ENCODE results near the gene TMEM184A.

The TMEM184A gene

DNA sequence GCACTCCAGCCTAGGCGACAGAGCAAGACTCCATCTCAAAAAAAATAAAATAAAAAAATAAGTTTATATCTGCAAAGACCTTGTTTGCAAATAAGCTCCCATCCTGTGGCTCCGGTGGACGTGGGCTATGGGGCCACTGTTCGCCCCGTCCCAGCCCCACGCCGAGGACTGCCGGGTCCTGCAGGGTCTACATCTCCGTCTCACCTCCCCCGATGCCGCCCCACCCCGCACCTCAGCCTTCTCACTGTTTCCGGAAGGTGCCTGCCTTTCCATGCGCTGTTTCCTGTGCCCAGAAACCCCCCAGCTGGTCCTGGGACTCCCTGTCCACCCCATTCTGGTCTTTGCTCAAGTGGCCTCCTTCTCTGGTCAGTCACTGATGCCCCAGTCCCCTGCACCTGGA is 46.8 kb downstream of the TMEM184A start:
- in situ Hi-C loops (cut with HindIII; ENCODE audit: low sequenced_read_pairs) = no loop called here

DNA sequence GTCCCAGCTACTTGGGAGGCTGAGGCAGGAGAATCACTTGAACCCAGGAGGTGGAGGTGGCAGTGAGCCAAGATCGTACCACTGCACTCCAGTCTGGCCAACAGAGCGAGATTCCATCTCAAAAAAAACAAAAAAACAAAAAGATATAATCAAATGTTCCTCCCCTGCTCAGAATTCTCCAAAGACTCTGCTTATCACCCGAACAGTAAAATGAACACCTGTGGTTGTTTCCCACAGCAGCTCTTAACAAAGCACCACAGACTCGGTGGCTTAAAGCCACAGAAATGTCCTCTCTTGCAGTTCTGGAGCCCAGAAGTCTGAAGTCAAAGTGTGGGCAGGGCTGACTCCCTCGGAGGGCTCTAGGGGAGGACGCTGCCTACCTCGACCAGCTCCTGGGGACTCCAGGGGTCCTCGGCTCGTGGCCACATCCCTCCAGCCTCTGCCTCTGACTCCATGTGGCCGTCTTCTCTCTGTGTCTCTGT is 47.7 kb downstream of the TMEM184A start:
- in situ Hi-C loops (cut with HindIII; ENCODE audit: low sequenced_read_pairs) = no loop called here

DNA sequence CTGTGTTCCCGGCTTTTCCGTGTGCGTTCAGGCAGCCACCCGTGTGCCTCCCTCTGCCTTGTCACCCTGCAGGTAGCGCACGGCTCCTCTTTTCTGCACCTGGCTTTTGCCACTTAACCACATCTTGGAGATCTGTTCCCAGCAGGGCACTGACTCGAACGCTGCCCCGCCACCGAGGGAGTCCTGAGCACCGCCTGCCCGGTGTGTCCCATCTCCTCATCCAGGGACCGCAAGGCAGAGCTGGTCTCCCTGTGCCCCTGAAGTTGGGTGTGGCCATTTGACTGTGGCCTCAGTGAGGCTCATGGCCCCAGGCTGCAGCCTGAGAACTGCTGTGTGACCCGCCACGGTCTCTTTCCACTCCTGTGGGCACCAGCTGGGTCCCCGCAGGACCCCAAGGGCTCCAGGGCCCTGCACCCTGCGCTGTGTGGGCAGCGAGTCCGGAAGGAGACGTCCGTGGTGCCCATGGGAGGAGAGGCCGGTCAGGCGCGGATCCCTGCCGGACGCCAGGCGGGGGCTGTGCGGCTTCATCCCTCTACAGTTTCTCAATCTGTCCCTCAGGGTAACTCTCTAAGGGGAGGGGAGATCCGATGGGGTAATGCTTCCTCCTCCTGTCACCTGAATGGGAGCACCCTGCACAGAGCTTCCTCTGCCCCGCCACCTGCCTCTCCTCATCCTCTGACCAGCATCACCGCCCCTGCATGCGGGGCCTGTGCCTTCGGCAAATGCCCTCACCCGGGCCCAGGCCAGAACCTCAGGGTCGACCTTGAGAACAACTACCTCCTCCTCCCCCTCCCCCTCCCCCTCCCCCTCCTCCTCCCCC is 50.1 kb downstream of the TMEM184A start:
- in situ Hi-C loops (cut with HindIII; ENCODE audit: low sequenced_read_pairs) = no loop called here

DNA sequence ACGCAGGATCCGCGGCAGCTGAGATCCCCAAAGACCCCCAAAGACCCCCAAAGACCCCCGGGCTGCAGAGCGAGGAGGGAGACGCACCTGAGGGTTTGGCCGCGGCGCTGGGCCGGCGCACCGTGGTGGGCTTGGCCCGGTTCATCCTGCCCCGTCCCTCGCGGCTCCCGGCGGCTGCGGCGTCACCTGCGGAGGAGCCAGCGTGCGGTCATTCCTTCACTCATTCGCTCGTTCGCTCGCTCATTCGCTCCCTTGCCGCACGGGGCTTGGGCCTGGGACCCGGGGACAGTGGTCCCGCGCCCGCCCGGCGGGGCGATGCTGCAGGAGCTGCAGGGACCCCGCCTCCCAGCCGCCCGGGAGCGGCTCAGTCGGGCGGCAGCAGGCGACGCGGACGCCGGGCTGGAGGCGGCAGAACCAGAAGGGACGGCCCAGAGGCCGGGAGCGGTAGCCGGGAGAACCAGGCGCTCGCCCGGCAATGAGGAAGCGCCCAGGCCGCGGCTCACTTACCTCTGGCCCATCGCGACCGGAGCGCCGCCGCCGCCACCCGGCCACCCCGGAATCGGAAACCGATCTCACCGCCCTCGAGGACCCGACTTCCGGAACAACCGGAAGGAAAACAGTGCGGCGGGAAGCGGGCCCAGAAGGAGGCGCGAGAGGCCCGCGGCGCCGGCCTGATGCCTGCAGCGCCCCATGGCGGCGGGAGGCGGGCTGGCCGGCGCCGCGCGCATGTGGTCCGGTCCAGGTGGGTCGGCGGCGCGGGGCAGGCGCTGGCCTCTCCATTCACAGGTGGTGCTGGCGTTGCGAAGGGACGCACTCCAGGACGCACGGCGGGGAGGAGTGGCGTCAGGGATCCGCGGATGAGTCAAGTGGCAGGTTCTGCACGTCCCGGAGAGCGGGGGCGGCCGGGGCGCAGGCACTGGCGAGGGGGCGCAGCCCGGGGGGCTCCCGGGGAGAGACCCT is 51.9 kb downstream of the TMEM184A start, which contains the start of gene INTS1:
Gene INTS1, minus strand, starts transcription at position 574 of the 960 bp plus-strand sequence. Its CDS starts 429 bp downstream, at position 145.
- in situ Hi-C loops (cut with HindIII; ENCODE audit: low sequenced_read_pairs) = no loop called here

DNA sequence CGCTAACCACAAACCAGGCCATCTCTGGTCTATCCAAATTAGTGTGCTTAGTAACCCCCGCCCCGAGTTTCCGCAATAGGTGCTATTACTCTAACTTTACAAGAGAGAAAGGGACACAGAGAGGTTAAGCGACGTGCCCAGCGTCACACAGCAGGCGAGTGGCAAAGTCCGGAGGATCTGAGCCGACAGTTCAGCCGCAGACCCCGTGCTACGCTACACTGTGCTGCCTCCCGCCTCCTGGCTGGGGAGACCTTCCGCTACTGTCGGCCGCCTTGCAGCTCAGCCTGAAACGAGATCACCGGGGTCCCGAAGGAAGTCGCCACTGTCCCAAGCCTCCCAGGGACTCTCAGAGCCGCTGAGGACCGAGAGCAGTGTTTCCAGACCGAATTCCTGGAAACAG is 52.6 kb downstream of the TMEM184A start:
- in situ Hi-C loops (cut with HindIII; ENCODE audit: low sequenced_read_pairs) = no loop called here

DNA sequence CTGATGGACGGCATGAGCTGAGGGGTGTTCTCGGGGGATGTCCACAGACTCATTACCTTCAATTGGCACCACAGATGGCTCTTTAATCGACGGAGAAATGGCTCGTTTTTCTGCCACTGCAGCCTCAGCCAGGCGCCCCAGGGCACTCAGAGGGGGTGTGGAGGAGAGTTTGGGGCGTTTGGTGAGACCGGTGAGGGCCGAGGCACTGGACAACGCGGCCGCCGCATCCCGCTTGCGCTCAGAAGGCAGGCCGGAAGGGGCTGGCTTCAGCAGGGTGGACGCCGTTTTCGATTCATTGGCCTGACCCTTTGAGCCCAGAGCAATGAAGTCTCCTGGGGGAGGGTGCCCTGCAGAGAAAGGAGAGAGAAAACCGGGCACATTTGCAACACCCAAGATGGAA is 53.2 kb downstream of the TMEM184A start:
- in situ Hi-C loops (cut with HindIII; ENCODE audit: low sequenced_read_pairs) = no loop called here

DNA sequence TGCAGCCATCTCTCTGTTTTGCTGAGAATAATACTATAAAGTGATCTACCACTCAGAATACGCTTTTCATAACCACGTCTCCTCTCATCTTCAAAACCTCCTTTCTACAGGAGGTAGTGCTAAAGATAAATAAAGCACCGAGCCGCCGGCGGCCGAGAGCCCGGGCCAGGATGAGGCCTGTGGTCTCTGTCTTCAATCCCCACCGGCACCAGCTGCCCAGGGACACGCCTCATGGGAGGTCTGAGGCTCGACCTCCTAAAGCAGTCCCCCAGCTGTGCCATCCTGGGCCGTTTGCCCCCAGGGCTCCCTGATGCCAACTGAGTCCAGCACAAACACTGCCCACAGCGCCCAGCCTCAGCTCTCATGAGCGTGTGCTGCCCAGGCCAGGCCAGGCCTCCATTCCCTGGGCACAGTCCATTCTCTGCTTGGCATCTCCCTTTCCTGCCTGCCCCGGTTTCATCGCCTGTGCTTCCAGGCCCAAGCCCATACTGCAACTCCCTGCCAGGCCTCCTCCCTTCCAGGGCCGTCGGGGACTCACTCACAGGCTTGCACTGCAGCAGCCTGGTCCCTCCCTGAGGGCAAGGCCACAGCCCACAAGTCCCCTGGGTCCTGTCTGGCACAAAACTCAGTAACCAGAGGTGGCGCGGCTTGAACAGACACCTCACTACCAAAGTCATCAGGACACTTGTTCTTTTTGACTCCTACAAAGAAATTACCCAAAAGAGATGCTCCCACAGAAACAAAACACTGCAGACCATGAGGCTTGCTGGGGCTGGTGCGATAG is 54.3 kb downstream of the TMEM184A start:
- in situ Hi-C loops (cut with HindIII; ENCODE audit: low sequenced_read_pairs) = no loop called here

DNA sequence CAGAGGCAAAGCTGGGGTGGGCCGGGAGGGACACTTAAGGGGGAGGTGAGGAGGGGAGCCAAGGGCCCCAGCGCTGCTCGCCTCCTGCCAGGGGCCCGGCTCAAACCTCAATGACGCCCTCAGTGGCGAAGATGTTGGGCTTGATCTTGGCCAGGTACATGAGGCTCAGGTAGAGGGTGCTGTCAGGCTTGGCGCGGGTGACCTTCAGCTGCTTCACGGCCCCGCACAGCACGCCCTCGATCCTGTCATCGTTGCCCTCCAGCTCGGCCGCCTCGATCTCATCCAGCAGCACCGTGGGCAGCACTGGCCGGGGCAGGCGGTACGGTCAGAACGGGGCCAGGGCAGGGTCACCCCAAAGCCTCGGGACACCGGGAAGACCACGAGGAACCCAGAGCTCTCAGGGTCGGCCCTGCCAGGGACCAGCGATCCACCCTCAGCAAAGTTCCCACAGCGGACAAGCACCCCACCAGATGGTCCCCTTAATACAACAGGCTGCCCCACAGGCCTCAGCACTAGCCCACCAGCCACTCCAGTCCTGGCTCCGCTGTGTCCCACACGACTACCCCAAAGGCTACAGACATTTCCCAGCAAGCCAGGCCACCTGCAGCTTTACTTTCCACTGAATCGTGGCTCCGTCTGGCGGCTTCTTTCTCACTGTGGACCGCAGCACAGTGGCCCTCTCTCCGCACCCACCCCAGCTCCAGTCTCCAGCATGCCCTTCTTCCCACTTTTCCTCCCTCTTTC is 55.8 kb downstream of the TMEM184A start:
- in situ Hi-C loops (cut with HindIII; ENCODE audit: low sequenced_read_pairs) = no loop called here

DNA sequence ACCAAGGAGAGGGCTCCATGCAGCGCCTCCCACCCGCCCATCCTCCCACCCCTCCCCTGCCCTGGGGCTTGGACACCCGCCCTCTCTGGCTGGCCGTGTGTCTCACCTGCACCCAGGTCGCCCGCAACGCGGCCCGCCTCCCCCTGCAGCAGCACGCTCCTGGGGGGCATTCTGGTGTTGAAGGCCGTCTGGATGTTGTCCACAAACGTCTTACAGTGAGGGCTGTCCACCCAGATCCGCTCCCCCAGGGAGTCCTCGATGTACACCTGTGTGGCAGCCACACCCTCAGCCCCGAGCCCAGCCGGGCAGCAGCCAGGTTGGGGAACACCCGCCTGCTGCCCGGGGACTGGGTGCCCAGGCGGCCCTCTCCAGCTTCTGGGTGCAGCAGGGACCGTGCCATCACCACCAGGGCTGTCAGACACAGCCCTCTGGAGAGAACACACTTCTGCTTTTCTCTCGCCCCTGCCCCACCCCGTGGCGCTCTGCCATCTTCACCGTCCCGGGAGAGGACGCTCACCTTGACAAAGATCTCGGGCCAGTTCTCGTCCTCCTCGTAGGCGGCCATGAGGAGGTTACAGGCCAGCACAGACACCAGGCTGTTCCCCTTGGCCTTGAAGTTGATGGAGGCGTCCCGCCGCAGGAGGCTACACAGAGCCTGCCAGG is 56.5 kb downstream of the TMEM184A start:
- in situ Hi-C loops (cut with HindIII; ENCODE audit: low sequenced_read_pairs) = no loop called here

DNA sequence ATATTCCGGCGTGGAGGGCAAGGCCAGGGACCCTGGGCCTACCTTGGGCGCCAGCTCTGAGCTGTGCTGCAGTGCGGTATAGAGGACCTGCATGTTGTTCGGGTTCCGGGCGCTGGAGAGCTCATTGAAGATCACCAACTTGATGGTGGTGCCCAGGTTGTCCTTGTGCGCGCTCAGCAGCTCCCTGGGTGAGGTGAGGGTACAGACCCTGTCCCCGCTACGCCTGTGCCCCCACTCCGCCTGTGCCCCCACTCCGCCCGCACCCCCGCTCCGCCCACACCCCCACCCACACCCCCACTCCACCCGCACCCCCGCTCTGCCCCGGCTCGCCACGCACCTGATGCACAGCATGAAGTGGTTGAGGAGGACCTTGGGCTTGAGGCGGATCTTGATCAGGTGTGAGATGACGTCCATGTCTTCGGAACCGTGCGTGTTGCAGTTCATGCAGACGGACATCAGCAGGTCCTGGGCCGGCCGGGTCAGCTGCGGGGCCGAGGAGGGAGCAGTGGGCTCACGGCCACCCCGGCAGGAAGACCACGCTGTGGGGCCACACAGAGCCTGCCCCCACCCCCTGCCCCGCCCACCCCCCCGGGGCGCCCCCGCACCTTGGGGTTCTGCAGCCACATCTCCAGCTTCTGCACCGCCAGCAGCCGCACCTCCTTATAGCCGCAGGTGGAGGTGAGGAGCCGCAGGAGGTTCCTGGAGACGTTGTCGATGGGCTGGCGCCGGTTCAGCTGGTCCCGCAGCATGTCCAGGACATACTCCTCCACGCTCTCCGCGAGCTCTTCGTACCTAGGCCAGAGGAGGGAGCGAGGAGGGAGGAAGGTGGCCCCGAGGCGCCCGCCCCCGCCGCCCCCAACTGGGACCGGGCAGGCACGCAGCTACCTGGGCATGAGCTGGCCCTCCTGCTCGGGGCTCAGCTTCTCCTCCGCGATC is 57.4 kb downstream of the TMEM184A start:
- in situ Hi-C loops (cut with HindIII; ENCODE audit: low sequenced_read_pairs) = no loop called here

DNA sequence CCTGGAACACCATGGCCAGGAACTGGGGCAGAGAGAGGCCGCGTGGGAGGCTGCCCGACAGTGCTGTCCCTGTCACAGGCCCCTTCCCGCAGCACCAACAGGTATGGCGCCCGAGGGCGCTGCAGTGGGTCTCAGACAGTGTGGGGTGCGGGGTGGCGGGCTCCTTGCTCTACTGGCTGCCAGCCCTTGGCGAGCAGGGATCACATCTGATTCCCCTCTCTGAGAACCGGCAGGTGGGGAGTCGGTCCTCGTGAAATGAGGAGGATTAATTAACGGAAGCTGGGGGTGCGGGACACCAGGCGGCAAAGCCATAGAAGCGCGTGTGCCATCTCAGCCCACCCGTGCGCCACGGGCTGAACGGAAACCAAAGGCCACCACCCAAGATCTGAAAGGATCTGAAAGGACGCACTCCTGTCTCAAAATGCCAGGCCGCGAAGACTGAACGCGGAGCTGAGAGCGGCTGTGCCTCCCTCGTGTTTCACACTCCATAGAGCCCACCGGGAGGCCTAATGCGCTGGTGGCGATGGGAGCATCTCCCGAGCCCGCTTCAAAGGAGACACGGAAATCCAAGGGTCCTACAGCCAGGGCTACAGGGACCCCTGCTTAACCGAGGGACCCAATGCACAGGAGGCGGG is 58.6 kb downstream of the TMEM184A start:
- in situ Hi-C loops (cut with HindIII; ENCODE audit: low sequenced_read_pairs) = no loop called here

DNA sequence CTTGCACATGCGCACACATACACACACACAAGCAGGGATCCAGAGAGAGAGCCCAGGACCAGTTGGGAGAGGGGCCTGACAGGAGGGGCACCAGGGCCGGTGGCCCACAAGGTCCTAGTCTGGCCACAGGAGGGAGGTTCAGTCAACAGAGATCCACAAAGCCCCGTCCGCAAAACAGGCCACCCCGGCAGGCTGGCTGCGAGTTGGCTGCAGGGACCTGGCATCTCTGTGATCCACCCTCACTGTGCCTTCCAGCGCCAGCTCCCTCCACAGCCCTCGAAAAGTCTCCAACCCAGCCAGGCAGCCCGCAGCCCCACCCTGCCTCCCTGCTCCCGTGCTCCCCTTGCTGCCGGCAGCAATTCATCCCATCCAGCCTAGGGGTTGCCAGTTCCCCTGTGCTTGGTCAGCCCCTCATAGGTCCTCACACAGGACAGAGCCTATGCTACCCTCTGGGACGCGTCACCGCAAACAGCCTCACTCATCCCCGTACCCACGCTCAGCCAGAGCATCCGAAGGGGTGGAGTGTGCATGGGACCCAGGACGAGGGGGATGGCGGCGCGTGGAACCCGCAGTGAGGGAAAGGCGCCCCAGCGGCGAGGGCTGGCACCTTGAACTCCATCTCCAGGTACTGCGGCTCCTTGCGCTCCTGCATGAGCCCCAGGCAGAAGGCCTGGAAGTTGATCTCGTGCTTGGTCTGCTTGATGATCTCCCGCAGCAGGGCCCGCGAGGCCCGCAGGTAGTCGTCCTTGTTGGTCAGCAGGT is 59.3 kb downstream of the TMEM184A start:
- in situ Hi-C loops (cut with HindIII; ENCODE audit: low sequenced_read_pairs) = no loop called here

DNA sequence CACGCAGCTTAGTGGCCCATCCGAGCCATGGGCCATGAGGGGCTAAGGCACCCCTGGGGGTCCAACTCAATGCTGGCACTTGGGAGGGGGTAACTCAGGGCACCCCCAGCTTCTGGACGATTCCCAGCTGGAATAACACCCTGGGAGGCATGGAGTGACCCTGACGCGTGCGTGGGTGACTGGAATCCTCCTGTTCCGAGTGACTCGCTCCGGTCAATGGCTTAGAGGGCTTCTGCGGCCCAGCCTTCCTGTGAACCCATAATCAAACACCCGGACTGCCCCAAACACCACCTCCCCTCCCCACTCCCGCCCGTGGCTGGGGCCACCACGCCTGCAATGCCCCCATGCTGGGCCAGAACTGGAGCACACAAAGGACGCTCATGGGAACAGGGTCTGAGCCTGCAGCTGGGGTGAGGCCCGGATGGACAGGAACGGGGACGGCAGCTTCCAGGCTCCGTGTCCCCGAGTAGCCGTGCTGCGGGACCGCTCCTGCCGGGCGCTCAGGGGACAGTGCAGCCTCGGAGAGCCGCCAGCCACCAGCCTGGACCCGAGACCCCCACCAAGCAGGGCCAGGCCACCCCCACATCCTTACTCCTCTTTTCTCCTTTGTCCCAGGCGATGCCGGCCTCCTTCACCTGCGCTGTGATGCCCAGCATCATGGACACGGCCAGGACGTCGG is 60.3 kb downstream of the TMEM184A start:
- in situ Hi-C loops (cut with HindIII; ENCODE audit: low sequenced_read_pairs) = no loop called here

DNA sequence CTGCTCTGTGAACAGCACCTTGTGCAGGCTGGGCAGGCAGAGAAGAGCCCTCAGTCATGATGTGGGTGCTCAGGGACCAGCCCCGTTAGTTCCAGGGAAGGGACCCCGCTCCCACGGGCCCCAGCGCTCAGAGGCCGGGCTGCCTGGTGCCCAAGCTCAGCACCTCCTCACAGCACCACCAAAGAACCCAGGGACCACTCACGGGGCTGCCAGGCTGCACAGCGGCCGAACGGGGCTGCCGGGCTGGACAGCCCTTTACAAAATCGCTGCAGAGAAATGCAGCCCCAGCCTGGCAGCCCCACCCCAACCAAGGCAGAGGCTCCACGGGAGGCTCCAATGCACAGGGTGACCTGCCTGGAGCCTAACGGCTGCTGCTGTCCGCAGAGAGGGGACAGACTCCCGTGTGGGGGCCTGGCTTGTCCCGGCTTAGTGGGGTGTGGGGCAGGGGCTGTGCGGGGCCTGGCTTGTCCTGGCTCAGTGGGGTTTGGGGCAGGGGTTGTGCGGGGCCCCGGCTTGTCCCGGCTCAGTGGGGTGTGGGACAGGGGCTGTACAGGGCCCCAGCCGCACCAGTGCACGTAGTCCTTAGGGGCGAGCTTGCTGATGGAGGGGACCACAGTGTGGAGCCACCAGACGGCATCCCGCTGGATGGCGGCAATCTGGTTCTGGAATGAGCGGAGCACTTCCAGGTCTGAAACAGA is 61.0 kb downstream of the TMEM184A start:
- in situ Hi-C loops (cut with HindIII; ENCODE audit: low sequenced_read_pairs) = no loop called here

DNA sequence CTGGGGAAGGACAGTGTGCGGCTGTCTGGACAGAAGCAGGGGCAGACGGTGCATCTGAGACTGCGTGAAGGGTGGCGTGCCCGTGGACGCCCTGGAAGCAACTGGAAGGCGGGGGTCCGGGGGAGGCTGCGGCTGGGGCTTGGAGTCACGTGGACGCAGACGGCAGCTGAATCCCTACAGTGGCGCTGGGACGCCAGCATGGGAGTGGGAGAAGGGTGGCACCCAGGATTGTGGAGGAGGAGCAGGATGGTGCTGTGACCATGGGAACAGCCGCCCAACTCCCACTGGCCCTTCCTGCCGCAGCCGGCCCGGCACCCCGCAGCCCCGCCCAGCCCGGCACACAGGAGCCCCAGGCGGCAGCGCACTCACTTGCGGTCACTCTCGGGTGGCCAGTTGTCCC is 61.6 kb downstream of the TMEM184A start:
- in situ Hi-C loops (cut with HindIII; ENCODE audit: low sequenced_read_pairs) = no loop called here

DNA sequence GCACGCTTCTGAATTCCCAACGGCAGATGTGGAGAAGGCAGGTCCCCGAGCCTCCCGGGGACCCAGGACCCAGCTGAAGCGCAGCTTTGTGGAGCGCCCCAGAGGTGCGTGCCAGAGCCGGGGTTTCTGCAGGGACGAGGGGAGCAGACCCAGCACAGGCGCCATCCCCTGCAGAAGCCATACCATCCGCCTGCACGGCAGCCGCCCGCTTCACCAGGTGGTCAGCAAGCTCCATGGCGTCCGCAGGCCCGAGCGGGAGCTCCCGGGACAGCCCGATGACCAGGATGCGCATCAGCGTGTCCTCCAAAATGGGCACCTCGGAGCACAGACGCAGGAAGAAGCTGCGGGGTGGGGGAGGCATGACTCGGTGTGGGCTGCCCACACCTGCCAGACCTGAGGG is 62.4 kb downstream of the TMEM184A start:
- in situ Hi-C loops (cut with HindIII; ENCODE audit: low sequenced_read_pairs) = no loop called here
